Measurements from ENCODE around the gene GNAS-AS1. TPM values are rescaled to one million over a fixed set of nuclear protein-coding genes. Genes with fewer than 3 reads are reported as not detected.

The GNAS-AS1 gene
- total RNA-seq, 1 donor from 2014 or later: 1.3 TPM

- DNase-seq: no peak
Observed at GRCh38 chr20:58855506-58856389, 5.0 kb upstream of the GNAS-AS1 start.

GRCh38 chr20:58854638-58855471 is 4.2 kb upstream of the GNAS-AS1 start:
- no peak for DNase-seq

- DNase-seq: no peak
Observed at GRCh38 chr20:58853976-58854637, 3.4 kb upstream of the GNAS-AS1 start.

GRCh38 chr20:58853466-58853865 is 2.8 kb upstream of the GNAS-AS1 start:
- no peak for DNase-seq

- peak; percentile 48 for DNase-seq
Observed at GRCh38 chr20:58852543-58853271, 2.0 kb upstream of the GNAS-AS1 start, which contains the start of gene GNAS. GNAS (plus strand) TSS chr20:58852716.

- no peak for DNase-seq
Observed at GRCh38 chr20:58851969-58852458, 1.3 kb upstream of the GNAS-AS1 start.

- no peak for DNase-seq
Observed at GRCh38 chr20:58851221-58851968, 693 bp upstream of the GNAS-AS1 start.

- no peak for DNase-seq
Observed at GRCh38 chr20:58847463-58847862, 3.2 kb downstream of the GNAS-AS1 start.

GRCh38 chr20:58845706-58846105 is 5.0 kb downstream of the GNAS-AS1 start:
- DNase-seq: no peak

- DNase-seq: no peak
Observed at GRCh38 chr20:58843128-58843556, 7.6 kb downstream of the GNAS-AS1 start.

GRCh38 chr20:58842276-58842675 is 8.4 kb downstream of the GNAS-AS1 start:
- no peak for DNase-seq

- no peak for DNase-seq
Observed at GRCh38 chr20:58841539-58842264, 9.0 kb downstream of the GNAS-AS1 start.

GRCh38 chr20:58840816-58841538 is 9.7 kb downstream of the GNAS-AS1 start:
- no peak for DNase-seq

GRCh38 chr20:58839991-58840747 is 10.5 kb downstream of the GNAS-AS1 start:
- no peak for DNase-seq

GRCh38 chr20:58839474-58839874 is 11.2 kb downstream of the GNAS-AS1 start:
- no peak for DNase-seq

GRCh38 chr20:58838174-58838573 is 12.5 kb downstream of the GNAS-AS1 start:
- no peak for DNase-seq

GRCh38 chr20:58837717-58838116 is 13.0 kb downstream of the GNAS-AS1 start:
- no peak for DNase-seq

GRCh38 chr20:58836616-58837204 is 14.0 kb downstream of the GNAS-AS1 start:
- no peak for DNase-seq
